Measurements from ENCODE around the gene NOS1AP.

GRCh38 chr1:162310337-162310736 is 240.8 kb downstream of the NOS1AP start:
- TF ChIP-seq CTCF (IDR thresholded peaks at IDR 0.05; ENCODE audit: low read length), result no peak
- no peak for TF ChIP-seq EZH2 (optimal IDR thresholded peaks at IDR 0.05; ENCODE audit: low read depth, low read length)
